ENCODE results near the gene IL25. TPM values are rescaled to one million over a fixed set of nuclear protein-coding genes. Genes with fewer than 3 reads are reported as not detected.

The IL25 gene
- total and polyA plus RNA-seq, 2 of the 8 experiments (the other 6 are each of a cell fraction or from before 2014, with no cell fraction given), result not detected

DNA sequence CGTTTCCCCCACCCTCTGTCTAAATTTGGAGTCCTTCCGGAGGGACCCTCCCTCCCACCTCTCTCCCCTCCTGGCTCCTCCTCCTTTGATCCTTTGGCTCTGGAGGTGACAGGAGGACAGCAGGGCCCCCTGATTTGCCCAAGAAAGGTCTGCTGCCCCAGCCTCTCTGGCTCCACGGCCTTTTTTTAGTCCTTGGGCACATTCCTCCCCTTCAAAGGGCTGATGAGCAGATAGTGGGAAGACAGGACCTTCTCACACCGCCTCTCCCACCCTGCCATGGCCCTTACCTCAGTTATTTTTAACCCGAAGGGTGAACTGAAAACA is 35.7 kb downstream of the IL25 start (continued):
- TF ChIP-seq POU5F1 (IDR thresholded peaks at IDR 0.05; ENCODE audit: low read depth, low read length) (no peak), CHD1 (IDR thresholded peaks at IDR 0.05; ENCODE audit: low read depth, low read length) (no peak), CHD2 (IDR thresholded peaks at IDR 0.05; ENCODE audit: low read length) (no peak), NRF1 (IDR thresholded peaks at IDR 0.05; ENCODE audit: low read depth, low read length) (no peak), TEAD4 (IDR thresholded peaks at IDR 0.05; ENCODE audit: low read depth, low read length) (no peak), JUN (IDR thresholded peaks at IDR 0.05; ENCODE audit: low read depth, low read length) (no peak), HDAC6 (IDR thresholded peaks at IDR 0.05; ENCODE audit: low read depth, low read length) (no peak)
- TF ChIP-seq, protein P1, sequence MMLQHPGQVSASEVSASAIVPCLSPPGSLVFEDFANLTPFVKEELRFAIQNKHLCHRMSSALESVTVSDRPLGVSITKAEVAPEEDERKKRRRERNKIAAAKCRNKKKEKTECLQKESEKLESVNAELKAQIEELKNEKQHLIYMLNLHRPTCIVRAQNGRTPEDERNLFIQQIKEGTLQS (IDR thresholded peaks at IDR 0.05; ENCODE audit: insufficient read depth, low read depth, low read length), result no peak
- TF ChIP-seq, protein P2, sequence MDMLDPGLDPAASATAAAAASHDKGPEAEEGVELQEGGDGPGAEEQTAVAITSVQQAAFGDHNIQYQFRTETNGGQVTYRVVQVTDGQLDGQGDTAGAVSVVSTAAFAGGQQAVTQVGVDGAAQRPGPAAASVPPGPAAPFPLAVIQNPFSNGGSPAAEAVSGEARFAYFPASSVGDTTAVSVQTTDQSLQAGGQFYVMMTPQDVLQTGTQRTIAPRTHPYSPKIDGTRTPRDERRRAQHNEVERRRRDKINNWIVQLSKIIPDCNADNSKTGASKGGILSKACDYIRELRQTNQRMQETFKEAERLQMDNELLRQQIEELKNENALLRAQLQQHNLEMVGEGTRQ (IDR thresholded peaks at IDR 0.05; ENCODE audit: low read length), result no peak

Data from H1 (cell line).